Peyer's patch (tissue), 4 donors: ENCODE results near the gene HADHB.

Source experiments
- CTCF ChIP-seq, 6 experiments: fragments of 450-650 bp in 4 of 6; fragments of 200-600 bp in 2 of 6; sonication (generic) in 1 of 6; IDR thresholded peaks; one replicate each; pipeline ENCODE4 v1.5.1; 2017 to 2019; ENCODE audit warnings: antibody characterized with exemption in 6 of 6, mild to moderate bottlenecking in 3 of 6, moderate library complexity in 1 of 6
- POLR2A ChIP-seq, 2 donors: fragments of 450-650 bp; IDR thresholded peaks; one replicate each; pipeline ENCODE4 v1.5.1; 2017; ENCODE audit warnings: antibody characterized with exemption in 2 of 2, mild to moderate bottlenecking in 2 of 2, moderate library complexity in 2 of 2

GRCh38 chr2:26214759-26215158 lies 30.0 kb upstream of the HADHB start:
- TF ChIP-seq CTCF (IDR thresholded peaks at IDR 0.05) (no peak), POLR2A (IDR thresholded peaks at IDR 0.05) (no peak)
